ENCODE measurements around the gene FBXO38.

Gene FBXO38

DNA sequence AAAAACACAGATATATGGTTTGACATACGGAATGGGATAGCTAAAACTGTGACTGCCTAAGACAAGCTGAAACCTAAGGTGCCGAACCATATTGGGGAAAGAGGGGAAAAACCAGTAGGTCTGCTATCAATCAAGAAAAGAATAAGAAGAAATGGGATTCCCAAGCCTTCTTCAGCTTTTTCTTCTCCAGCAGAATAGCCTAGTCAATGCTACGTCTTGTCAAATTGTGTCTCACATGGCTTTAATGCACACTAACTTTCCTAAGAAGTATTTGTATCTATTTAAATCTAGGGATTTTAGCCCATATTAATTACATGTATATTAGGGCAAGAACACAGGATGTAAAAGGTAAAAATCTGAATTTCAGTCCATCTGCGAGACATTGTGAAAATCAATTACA lies 797 bp upstream of the FBXO38 start:
- DNase-seq (ENCODE audit: low read depth) = no peak

DNA sequence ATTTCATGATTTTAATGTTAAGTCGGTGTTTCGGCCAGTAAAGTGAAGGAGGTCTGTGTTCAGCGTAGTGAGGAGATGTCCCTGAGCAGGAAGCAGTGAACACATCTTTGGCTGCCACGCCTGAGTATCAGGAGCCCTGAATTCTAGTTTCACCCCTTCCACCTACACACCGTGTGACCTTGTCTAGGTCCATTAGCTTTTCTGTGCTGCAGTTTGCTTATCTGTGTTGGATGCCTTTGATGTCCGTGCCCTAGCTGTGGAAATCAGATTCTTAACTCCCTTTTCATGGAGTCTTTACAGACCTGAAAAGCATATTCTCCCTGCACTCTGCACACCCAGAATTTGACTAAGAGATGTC lies 601 bp downstream of the FBXO38 start:
- peak; percentile 27 for DNase-seq (ENCODE audit: low read depth)

DNA sequence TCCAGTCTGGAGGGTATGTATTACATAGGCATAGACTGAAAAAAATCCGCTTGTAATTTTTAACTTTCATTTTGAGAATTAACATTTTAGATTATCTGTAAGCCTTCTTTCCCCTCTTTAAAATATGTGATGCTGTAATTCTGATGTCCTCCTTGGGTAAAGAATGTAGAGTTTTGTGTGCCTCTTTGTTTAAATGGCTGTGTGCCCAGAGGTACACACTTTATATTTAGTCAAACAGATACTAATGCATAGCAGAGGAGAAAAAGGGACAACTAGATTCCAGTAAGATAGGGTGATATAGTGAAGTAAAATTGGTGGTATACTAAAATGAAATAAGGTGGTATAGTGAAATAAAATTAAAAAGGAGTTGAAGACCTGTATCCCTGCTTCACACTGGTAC lies 1.3 kb downstream of the FBXO38 start:
- DNase-seq (ENCODE audit: low read depth) = no peak

DNA sequence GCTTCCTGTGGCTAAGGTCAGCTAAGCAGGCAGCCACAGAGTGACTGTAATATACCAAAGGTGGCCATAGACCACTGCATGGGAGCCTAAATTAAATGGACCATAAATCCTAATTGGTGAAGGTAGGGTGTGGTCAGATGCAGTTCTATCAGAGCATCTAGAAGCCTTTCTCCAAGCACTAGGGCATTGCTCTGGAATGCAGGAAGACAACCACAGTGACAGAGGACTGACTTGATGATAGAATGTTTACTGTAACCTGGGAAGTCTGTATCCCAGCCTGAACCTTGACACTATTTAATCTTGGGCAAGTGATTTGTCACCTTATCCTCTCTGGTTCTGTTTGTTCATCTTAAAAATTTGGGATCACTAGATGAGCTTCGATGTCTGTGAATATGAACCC lies 2.3 kb downstream of the FBXO38 start:
- no peak for DNase-seq (ENCODE audit: low read depth)

DNA sequence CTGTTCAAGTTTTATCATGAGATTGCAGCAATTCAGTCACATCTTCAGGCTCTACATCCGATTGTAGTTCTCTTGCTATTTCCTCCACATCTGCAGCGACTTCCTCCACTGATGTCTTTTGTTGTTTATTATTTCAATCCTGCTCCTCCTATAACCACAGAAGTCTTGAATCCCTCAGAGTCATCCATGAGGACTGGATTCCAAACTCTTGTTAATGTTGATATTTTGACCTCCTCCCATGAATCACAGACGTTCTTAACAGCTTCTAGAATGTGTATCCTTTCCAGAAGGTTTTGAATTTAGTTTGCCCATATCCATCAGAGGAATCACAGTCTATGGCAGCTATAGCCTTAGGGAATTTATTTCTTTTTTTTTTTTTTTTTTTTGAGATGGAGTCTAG lies 3.6 kb downstream of the FBXO38 start:
- DNase-seq (ENCODE audit: low read depth) = peak; percentile 66

DNA sequence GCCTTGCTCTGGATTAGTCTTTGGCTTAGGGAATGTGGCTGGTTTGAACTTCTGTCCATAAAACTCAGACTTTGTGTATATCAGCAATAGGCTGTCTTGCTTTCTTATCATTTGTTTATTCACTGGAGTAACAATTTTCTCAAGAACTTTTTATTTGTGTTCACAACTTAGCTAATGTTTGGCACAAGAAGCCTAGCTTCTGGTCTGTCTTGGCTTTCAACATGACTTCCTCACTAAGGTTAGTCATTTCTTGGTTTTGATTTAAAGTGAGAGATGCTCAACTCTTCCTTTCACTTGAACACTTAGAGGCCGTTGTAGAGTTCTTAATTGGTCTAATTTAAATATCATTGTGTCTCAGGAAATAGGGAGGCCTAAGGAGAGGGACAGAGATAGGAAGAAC lies 4.9 kb downstream of the FBXO38 start:
- peak; percentile 52 for DNase-seq (ENCODE audit: low read depth)

DNA sequence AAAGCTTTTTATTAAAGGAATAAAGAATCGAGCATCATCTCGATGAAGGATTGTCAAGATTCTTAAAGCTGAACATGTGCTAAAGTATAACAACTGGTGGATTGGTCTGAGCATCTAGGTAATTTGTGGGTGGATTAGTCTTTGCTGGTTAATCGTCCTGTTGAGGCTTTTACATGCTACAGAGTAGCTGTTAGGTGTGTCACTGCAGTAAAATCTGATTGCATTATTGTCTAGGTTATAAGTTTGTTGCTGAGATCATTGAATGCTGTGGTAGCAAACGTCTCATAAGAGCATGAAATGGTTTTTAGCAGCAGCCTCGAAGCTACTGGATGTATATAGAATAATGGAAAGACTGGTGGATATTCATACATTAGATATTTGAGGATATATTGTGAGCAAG lies 7.2 kb downstream of the FBXO38 start:
- no peak for DNase-seq (ENCODE audit: low read depth)

DNA sequence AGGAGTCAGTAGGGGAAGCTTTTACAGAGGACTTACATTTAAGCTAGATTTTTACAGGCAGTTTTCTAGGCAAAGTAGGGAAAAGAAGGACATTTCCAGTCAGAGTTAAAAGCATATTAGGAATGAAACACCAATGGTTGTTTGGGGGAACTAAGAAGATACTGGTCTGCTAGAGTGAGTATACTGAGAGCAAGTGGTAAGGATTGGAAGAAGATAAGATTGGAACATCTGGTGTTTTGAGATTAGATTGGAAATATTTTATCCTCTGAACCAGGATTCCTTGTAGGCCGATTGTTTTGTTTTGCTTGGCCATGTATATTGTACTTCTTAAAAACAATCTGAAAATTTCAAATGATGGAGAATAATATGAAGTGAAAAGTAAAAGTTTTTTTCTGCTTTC lies 7.7 kb downstream of the FBXO38 start:
- no peak for DNase-seq (ENCODE audit: low read depth)

DNA sequence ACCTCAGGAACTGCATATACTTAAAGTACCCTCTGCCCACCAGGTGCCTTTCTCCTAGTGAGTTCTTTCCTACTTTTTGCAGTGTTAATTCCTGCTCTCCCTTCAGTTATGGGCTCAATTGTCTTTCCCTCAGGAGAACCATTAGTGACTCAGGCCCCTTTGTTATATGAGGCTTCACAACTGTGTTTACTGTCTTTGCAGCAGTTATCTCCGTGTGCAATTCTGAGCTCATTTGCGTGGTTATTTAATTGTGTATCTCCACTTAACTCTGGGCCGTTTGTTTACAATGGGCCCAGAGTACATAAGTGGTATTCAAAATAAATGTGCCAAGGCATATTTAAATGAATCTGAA lies 9.6 kb downstream of the FBXO38 start:
- peak; percentile 26 for DNase-seq (ENCODE audit: low read depth)

DNA sequence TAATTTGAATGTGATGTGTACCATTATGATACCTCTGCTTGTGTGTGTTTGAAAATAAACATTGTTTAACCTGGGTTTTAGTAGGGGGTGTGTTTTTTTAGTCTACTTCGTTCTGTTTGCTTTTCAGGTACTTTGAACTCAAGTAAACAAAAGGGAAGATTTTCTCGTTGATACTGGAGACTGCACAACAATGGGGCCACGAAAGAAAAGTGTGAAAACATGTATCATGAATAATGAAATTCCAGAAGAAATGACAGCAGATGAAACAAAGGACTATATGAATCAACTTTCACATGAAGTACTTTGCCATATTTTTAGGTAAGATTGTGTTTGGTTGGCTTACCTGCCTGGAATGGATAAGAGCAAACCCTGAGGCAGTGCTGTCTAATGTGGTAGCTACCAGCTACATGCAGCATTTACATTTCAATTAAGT lies 10.8 kb downstream of the FBXO38 start:
- DNase-seq (ENCODE audit: low read depth) = no peak

DNA sequence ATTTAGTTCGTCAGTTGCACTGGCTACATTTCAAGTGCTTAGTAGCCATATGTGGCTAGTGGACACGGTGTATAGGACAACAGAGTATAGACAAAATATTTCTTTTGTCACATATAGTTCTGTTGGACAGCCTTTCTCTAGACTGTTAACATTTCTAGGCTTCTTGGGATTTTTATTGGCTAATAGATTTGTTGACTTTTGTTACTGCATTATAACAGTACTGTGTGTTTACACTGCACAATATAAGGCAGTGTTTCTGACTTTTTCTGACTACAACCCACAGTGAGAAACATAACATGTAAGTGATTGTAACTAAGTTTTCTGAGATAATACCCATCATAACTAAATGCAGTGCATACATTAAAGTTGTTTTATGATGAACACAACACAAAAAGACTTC lies 11.3 kb downstream of the FBXO38 start:
- no peak for DNase-seq (ENCODE audit: low read depth)

DNA sequence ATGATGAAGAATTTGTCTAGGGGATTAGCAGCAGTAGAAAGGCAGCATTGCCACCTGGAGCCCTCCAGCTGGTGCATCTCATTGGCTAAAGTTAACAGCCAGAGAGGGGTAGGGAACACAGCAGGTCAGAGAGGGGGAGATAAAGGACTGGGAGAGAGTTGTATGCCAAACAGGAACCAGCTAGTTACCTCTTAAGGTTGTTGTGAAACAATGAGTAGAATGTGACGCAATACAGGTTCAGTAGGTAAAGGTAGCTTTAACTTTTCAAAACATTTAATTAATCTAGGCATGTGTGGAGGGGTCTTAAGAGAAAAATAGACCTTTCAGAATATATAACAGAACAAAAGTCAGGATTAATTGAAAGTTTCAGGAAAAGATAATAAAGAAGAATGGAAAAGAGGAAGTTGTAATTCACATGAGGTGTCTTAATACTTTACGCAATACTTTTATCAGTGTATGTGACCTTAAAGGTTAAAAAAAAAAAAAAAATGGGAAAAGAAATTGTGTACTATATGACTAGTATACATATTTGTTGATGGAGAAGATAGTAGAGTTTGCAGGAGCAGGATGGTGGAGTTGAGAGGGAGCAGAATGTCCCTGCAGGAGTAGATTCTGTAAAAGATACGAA lies 14.3 kb downstream of the FBXO38 start:
- DNase-seq (ENCODE audit: low read depth) = peak; percentile 43

DNA sequence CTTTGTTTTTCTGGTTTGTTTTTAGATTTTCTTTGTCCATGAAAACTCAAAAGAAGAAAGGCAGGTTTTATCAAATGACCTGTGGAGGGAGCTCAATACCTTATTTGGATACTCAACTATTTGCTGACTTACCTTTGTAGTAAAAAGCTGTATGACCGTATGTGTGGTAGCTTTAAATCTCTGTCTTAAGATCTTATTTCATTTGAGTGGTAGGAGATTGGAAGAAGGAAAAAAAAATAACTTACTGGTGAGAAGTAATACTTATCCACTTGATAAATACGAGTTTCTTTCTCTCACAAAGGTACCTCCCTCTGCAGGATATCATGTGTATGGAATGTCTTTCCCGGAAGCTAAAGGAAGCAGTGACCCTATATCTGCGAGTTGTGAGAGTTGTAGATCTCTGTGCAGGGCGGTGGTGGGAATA lies 15.0 kb downstream of the FBXO38 start:
- DNase-seq (ENCODE audit: low read depth) = no peak

DNA sequence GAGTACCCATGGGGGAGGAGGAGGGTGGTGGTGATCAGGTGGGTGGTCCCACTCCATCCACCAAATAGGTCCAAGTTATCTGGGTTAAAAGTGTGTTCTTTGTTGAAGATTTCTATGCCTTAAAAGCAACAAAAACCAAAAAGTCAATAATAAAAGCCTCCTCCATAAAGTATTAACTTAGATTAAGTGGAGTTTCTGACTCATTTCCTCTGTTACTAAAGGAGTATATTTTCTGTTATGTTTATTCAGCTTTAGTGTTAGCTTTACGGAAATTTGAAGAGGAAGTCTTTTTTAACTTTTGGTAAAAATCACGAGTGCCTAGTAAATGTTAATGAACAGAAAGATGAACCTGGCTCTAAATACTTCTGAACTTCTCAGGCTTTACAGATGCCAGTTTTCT lies 17.8 kb downstream of the FBXO38 start:
- DNase-seq (ENCODE audit: low read depth) = no peak

DNA sequence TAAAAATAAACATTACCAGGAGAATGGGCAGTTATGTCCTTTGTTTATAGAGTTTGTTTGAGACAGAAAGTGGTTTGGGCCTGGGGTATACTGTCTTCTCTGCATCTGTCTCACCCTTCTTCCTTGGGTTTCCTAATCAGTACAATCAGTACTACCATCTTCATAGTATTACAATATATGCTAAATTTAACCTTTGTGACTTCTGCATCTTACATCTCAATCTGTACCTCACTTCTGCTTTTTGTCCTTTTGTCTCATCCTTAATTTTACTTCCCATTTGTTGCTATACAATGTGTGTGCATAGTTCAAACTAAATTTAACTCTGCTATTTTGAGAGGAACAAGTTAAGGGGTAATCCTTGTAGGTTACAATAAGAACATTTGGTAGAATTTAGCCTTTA lies 19.6 kb downstream of the FBXO38 start:
- DNase-seq (ENCODE audit: low read depth) = no peak

DNA sequence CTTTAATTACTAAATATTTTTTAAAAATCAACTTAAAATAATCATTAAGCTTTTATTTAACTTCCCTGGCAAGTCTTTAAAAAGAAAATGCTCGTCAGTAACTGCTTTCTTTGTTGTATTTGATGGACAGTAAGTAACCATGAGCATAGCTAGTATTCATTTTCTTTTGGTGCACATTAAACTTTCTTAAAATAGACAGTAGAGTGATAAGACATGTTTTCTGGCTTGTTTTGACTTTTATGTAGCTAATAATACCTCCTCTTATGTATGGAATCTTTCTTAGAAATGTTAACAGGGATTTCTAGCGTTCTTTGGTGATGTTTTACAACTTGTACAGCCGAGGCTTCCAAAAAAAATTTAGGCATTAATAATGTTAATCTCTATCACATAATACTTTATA lies 22.6 kb downstream of the FBXO38 start:
- no peak for DNase-seq (ENCODE audit: low read depth)

DNA sequence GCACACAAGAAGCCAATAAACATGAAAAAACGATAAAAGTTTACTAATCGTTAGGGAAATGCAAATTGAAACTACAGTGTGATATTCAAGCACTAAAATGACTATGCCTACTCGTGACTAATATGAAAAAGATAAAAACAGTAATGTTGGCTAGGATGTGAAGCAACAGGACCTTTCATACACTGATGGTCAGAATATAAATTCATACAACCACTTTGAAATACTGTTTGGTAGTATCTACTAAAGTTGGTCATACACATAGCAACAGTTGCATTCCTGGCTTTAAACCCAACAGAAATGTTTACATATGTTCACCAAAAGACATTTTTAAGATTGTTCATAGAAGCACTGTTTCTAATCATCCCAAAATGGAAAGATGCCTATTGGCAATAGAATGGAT lies 24.3 kb downstream of the FBXO38 start:
- DNase-seq (ENCODE audit: low read depth) = peak; percentile 33

DNA sequence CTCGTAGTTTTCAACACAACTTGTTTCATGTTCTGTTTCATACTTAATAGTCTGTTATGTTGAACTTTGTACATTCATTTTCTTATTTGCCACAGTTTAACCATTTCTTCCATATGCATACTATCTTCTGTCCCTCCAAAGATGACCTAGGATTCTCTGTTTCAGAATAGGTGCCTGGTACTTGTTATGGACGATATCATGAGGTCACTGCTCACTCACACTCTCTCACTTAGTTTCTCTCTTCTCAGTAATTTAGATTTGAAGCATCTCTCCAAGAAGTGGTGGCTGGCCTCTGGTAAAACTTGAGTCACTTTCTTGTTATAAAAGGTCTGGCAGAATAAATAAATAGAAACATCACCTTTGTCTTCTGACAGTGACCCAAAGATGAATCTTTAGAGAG lies 28.4 kb downstream of the FBXO38 start:
- no peak for DNase-seq (ENCODE audit: low read depth)

DNA sequence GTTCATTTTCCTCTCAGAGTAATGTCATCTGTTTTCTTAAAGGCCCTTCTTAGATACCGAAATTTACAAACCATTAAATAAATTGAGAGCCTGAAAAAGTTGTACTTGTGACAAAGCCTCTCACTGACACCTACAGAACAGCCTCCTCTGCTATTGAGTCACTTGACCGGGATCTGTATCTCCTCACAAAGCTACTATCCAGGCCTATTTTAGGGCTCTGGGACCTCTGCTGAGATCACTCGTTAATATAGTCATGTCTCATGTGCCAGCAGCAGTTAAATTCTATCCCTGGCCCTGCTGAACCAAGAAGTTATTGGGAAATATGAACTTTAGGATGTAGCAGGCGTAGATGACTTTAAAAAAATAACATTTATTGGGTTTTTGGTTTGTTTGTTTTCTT lies 31.1 kb downstream of the FBXO38 start:
- no peak for DNase-seq (ENCODE audit: low read depth)

DNA sequence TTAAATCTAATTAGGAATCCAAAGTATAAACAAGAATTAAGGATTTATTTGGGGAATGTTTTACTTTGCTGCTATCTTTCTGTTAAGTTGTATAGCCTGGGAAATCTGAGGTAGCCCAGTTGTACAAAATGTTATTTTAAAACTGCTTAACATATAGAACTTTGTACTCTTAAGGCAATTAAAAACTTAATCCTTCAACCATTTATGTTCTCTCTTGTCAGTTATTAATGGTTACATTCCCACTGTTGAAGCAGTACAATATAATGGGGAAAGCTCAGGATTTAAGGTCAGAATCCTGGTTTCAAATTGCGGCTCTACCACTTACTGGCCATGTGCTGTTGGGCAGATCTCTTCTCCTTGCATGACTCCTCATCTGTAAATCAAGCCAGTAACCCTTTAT lies 32.7 kb downstream of the FBXO38 start:
- no peak for DNase-seq (ENCODE audit: low read depth)

DNA sequence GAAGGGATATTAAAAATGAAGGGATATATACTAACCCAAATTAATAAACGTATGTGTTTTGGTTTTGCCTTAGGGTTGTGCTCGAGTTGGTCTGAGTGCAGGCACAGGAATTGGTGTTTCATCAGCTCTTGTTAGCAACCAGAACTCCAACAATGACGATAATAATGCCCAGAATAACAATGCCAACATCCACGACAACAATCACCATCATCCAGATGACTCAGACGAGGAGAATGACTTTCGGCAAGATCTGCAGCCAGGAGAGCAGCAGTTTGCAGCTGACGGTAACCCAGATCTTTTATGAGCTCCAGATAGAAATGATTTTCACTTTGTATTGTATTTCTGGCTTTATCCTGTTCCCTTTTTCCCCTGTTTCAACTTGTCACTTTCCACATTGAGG lies 33.2 kb downstream of the FBXO38 start:
- no peak for DNase-seq (ENCODE audit: low read depth)

DNA sequence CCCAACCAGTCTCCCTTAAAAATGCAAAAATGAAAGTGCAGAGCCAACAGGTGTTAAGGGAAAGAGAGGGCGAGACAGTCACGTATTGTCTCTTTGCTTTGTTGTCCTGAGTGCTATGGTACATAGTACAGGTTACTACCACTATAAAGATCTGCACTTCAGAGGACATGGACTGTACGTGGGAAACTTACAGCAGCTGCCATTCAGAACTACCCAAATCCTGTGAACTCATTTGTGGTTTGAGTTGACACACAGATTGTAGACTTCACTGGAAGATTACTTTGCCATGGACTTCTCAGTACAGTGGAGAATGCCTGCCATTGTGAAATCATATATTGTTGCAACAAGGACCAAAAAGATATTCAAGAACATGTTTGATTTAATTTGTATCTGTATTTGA lies 34.8 kb downstream of the FBXO38 start:
- DNase-seq (ENCODE audit: low read depth) = peak; percentile 80

DNA sequence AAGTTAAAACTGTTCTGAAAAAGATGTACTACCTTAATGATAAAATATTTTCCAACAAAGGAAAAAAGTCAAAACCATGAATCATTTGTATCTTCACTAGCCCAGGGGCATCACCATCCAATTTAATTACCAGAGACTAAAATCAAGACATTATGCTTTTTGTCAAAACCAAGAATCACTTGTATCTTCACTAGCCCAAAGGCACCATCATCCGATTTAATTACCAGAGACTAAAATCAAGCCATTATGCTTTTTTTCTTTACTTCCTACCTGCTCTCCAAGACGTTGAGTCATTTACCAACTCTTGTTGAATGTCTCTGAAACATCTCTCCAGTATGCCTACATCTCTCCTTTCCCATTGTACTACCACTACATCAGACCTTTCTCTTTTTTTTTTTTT lies 37.9 kb downstream of the FBXO38 start:
- no peak for DNase-seq (ENCODE audit: low read depth)

DNA sequence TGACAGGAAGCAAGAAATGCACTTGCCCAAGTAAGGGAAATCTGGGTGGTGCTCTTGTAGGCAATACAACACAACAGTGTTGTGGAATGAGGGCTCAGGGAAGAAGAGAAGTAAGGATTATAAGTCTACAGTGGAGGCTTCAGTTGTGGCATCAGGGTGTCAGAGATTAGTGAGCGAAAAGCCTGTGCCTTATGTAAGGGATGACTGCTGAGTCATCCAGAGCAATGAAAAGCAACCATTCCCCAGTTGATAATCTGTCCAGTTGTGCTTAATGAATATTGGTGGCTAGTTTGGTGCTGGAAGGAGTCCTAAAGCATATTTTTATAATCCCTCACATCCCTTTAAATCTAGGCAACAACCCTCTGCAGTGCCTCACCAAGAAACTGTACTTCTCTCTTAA lies 42.0 kb downstream of the FBXO38 start:
- DNase-seq (ENCODE audit: low read depth) = peak; percentile 15

DNA sequence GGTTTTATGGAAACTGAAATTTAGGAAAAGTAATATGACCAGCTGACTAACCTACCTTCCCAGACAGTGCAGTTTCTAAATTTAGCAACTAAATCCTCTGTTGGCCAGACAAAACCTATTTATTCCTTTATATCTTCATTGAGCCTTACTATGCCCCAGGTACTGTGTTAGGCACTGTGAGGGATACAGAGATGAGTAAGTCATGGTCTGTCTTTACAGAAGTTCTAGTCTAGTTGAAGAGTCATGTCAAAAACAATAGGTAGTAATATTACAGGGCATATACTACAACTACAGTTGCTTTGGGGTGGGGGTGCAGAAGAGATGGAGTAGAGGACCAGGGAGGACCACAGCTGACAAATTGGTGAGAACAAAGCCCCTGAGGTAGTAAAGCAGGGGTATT lies 42.8 kb downstream of the FBXO38 start:
- DNase-seq (ENCODE audit: low read depth) = no peak
